ENCODE results near the gene UBN2. TPM values are rescaled to one million over a fixed set of nuclear protein-coding genes. Genes with fewer than 3 reads are reported as not detected.

Gene UBN2
- total RNA-seq, 6 donors from 2014 or later, result 8.1 to 29.3 (median 17.1) TPM

GRCh38 chr7:139271718-139272628, 40.9 kb downstream of the UBN2 start:
- H3K4me1 ChIP-seq, result peaks cover 0 to 5% (median 0%) of the 10 kb centered on the region in 4 donors
- H3K27ac ChIP-seq, result no peak overlapping the region
- WGBS, 2 donors, result 89% methylated on average over 17 of the region's 17 CpGs
- ATAC-seq (ENCODE audit: low FRiP score in 2 of 2) (no peak), DNase-seq (no peak)
- no peaks in the 10 kb centered on the region for H3K27me3 ChIP-seq
- no peaks in the 10 kb centered on the region for H3K9me3 ChIP-seq
- TF ChIP-seq CTCF (IDR thresholded peaks at IDR 0.05) (no peak), EP300 (IDR thresholded peaks at IDR 0.05) (no peak), POLR2AphosphoS5 (IDR thresholded peaks at IDR 0.05) (no peak), POLR2A (IDR thresholded peaks at IDR 0.05) (no peak)
- H3K36me3 ChIP-seq, result peaks cover 8 to 93% (median 62%) of the 10 kb centered on the region in 4 donors
- no peak overlapping the region for H3K4me3 ChIP-seq

GRCh38 chr7:139284252-139284896, 53.3 kb downstream of the UBN2 start:
- peaks cover 9 to 43% (median 27%) of the 10 kb centered on the region in 4 donors for H3K36me3 ChIP-seq

GRCh38 chr7:139286144-139286543, 55.1 kb downstream of the UBN2 start:
- Histone ChIP-seq H3K4me3 (no peak overlapping the region), H3K36me3 (peaks cover 9 to 45% (median 26%) of the 10 kb centered on the region in 4 donors), H3K27ac (no peak overlapping the region), H3K27me3 (no peaks in the 10 kb centered on the region), H3K4me1 (no peaks in the 10 kb centered on the region), H3K9me3 (no peaks in the 10 kb centered on the region)
- no peak for ATAC-seq (ENCODE audit: low FRiP score in 2 of 2)
- no peak for DNase-seq
- 98% methylated on average over 6 of the region's 6 CpGs for WGBS, 2 donors
- TF ChIP-seq POLR2AphosphoS5 (IDR thresholded peaks at IDR 0.05), result no peak
- TF ChIP-seq CTCF (IDR thresholded peaks at IDR 0.05), result no peak
- no peak for TF ChIP-seq POLR2A (IDR thresholded peaks at IDR 0.05)
- no peak for TF ChIP-seq EP300 (IDR thresholded peaks at IDR 0.05)

More at GRCh38 chr7:139284252-139284896, 53.3 kb downstream of the UBN2 start:
- ATAC-seq (ENCODE audit: low FRiP score in 2 of 2) (no peak), DNase-seq (no peak)
- Histone ChIP-seq H3K27ac (no peak overlapping the region), H3K4me3 (no peak overlapping the region), H3K4me1 (no peaks in the 10 kb centered on the region), H3K9me3 (no peaks in the 10 kb centered on the region), H3K27me3 (no peaks in the 10 kb centered on the region)
- WGBS, 2 donors, result 91 to 97% methylated on average over 5 of the region's 5 CpGs
- TF ChIP-seq POLR2A (IDR thresholded peaks at IDR 0.05) (no peak), CTCF (IDR thresholded peaks at IDR 0.05) (no peak), EP300 (IDR thresholded peaks at IDR 0.05) (no peak), POLR2AphosphoS5 (IDR thresholded peaks at IDR 0.05) (no peak)

- 91 to 95% methylated on average over 7 of the region's 7 CpGs for WGBS, 2 donors
- no peak for TF ChIP-seq CTCF (IDR thresholded peaks at IDR 0.05)
- TF ChIP-seq POLR2AphosphoS5 (IDR thresholded peaks at IDR 0.05), result no peak
- no peak for TF ChIP-seq EP300 (IDR thresholded peaks at IDR 0.05)
- no peak for TF ChIP-seq POLR2A (IDR thresholded peaks at IDR 0.05)
- no peaks in the 10 kb centered on the region for H3K9me3 ChIP-seq
- ATAC-seq (ENCODE audit: low FRiP score in 2 of 2) (no peak), DNase-seq (no peak)
- H3K27me3 ChIP-seq, result no peaks in the 10 kb centered on the region
- H3K36me3 ChIP-seq, result peaks cover 0 to 51% (median 16%) of the 10 kb centered on the region in 4 donors
- no peaks in the 10 kb centered on the region for H3K4me1 ChIP-seq
- no peak overlapping the region for H3K27ac ChIP-seq
- H3K4me3 ChIP-seq, result no peak overlapping the region
Measured at GRCh38 chr7:139292821-139293220, 61.8 kb downstream of the UBN2 start.

All from upper lobe of left lung (tissue), 6 donors.